ENCODE results near the gene SLIT3.
A peak's percentile ranks its signal among the peaks of the same experiment; 100 is the strongest.

The SLIT3 gene

DNA sequence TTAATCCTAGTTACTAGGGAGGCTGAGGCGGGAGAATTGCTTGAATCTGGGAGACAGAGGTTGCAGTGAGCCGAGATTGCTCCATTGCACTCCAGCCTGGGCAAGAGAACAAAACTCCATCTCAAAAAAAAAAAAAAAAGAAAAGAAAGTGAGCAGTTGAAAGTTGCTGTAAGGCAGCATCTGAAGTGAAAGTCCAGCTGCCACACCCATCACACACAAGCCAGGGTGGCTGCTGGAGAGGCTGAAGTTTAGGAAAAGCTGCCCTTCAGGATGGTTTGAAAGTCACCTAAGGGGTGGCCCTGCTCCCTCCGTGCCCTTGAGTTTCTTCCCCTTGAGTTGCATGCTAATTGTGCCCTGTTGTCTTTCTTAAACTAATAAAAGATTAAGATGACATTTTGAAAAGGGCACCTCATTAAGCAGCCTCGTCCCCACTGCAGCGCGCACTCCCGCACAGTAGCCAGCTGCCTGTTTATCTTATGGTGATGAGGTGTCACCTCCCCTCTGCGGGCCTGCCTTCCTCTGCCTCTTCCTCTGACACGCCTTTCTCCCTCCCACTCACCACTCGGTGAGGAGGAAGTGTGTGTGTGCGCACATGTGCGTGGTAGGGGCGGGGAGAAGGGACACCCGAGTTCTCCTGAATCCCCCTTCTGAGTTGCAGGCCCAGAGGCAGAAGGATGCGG lies 617.6 kb downstream of the SLIT3 start:
- Histone ChIP-seq H3K27me3 (ENCODE audit: insufficient read depth, low read length, poor library complexity) (no peaks in the 10 kb centered on the region), H3K36me3 (ENCODE audit: insufficient read depth, low read length) (no peaks in the 10 kb centered on the region), H4K20me1 (ENCODE audit: insufficient read depth, low read length) (no peaks in the 10 kb centered on the region), H3K4me1 (ENCODE audit: insufficient read depth, low read length) (no peaks in the 10 kb centered on the region), H2AFZ (ENCODE audit: low read depth, low read length) (no peak overlapping the region; the same call in 1 of the 2 replicates), H3K27ac (ENCODE audit: low read length) (no peak overlapping the region), H3K79me2 (ENCODE audit: insufficient read depth, low read length) (no peaks in the 10 kb centered on the region), H3K9me3 (ENCODE audit: insufficient read depth, low read length, severe bottlenecking) (no peaks in the 10 kb centered on the region), H3K4me2 (ENCODE audit: insufficient read depth, low read length) (no peak overlapping the region), H3K4me3 (ENCODE audit: low read depth in 1 of 2, low read length in 2 of 2) (no peak overlapping the region), H3K9ac (ENCODE audit: low read depth, low read length) (no peak overlapping the region)
- DNase-seq (no peak), ATAC-seq (ENCODE audit: insufficient read depth, low read depth) (0 out of 3 replicates have a peak, but pooled peaks have one; percentile 33)
- no peak for TF ChIP-seq EZH2 (IDR thresholded peaks at IDR 0.05; ENCODE audit: borderline replicate concordance, low read depth, low read length, severe bottlenecking)
- TF ChIP-seq, protein P1, sequence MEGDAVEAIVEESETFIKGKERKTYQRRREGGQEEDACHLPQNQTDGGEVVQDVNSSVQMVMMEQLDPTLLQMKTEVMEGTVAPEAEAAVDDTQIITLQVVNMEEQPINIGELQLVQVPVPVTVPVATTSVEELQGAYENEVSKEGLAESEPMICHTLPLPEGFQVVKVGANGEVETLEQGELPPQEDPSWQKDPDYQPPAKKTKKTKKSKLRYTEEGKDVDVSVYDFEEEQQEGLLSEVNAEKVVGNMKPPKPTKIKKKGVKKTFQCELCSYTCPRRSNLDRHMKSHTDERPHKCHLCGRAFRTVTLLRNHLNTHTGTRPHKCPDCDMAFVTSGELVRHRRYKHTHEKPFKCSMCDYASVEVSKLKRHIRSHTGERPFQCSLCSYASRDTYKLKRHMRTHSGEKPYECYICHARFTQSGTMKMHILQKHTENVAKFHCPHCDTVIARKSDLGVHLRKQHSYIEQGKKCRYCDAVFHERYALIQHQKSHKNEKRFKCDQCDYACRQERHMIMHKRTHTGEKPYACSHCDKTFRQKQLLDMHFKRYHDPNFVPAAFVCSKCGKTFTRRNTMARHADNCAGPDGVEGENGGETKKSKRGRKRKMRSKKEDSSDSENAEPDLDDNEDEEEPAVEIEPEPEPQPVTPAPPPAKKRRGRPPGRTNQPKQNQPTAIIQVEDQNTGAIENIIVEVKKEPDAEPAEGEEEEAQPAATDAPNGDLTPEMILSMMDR (IDR thresholded peaks at IDR 0.05; ENCODE audit: borderline replicate concordance, extremely low read depth, low read length, poor library complexity, severe bottlenecking) = no peak

DNA sequence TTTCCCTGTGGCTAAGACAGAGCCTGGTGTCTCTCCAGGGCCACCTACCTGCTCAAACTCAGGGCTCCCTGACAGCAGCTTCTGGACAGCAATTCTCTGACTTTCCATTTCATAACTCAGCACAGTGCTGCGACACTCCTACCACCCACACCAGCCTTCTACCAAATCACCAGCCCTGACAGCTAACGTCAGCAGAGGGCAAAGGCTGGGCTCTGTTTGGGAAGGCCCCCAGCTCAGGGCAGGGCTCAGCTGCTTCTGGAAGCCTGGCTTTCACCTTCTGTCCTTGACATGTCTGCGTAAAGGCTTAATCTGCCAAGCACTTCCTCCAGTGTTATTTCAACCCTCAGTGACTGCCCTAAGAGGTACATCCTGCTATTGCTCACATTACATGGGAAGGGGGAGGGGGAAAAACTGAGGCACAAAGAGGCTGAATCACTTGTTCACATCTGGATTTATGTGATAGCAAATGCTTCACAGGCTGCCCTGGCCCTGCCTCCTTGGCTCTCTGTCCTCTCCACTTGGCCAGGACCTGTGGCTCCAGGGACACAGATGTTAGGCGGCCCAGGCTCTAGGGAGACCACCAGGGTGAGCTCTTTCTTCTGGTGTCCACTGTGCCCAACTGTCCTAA lies 619.3 kb downstream of the SLIT3 start:
- no peaks in the 10 kb centered on the region for H3K27me3 ChIP-seq (ENCODE audit: insufficient read depth, low read length, poor library complexity)
- no peak overlapping the region for H3K27ac ChIP-seq (ENCODE audit: low read length)
- no peaks in the 10 kb centered on the region for H3K36me3 ChIP-seq (ENCODE audit: insufficient read depth, low read length)
- no peak overlapping the region for H2AFZ ChIP-seq (ENCODE audit: low read depth, low read length)
- no peaks in the 10 kb centered on the region for H3K9me3 ChIP-seq (ENCODE audit: insufficient read depth, low read length, severe bottlenecking)
- H4K20me1 ChIP-seq (ENCODE audit: insufficient read depth, low read length) = no peaks in the 10 kb centered on the region
- no peak overlapping the region for H3K4me2 ChIP-seq (ENCODE audit: insufficient read depth, low read length)
- TF ChIP-seq EZH2 (IDR thresholded peaks at IDR 0.05; ENCODE audit: borderline replicate concordance, low read depth, low read length, severe bottlenecking) = no peak
- TF ChIP-seq, protein P1 (IDR thresholded peaks at IDR 0.05; ENCODE audit: borderline replicate concordance, extremely low read depth, low read length, poor library complexity, severe bottlenecking) = no peak
- no peak for ATAC-seq (ENCODE audit: insufficient read depth, low read depth)
- H3K79me2 ChIP-seq (ENCODE audit: insufficient read depth, low read length) = no peaks in the 10 kb centered on the region
- H3K4me3 ChIP-seq (ENCODE audit: low read depth in 1 of 2, low read length in 2 of 2) = no peak overlapping the region
- no peak for DNase-seq
- H3K4me1 ChIP-seq (ENCODE audit: insufficient read depth, low read length) = no peaks in the 10 kb centered on the region
- H3K9ac ChIP-seq (ENCODE audit: low read depth, low read length) = no peak overlapping the region

DNA sequence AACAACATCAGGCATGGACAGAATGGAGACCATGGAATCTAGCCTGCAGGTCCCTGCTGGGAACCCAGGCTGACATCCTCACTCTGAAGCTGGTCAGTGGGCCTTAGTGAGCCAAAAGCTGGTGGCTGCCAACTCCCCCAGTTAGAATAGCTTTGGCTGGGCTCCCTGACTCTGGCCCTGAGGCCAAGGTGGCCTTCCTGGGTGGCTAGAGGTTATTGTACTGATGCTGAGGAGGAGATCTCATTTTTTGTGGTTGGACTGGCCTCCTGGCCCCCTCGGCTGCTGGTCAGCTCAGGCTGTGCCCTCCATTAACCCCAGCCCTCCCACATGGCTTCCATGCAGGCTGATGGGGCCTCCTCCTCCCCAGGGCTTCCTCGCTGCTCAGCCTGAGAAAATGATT lies 620.5 kb downstream of the SLIT3 start:
- Histone ChIP-seq H4K20me1 (ENCODE audit: insufficient read depth, low read length) (no peaks in the 10 kb centered on the region), H3K9ac (ENCODE audit: low read depth, low read length) (no peak overlapping the region), H3K4me1 (ENCODE audit: insufficient read depth, low read length) (no peaks in the 10 kb centered on the region), H3K79me2 (ENCODE audit: insufficient read depth, low read length) (no peaks in the 10 kb centered on the region), H3K27me3 (ENCODE audit: insufficient read depth, low read length, poor library complexity) (peaks cover 4% of the 10 kb centered on the region), H3K36me3 (ENCODE audit: insufficient read depth, low read length) (no peaks in the 10 kb centered on the region), H3K9me3 (ENCODE audit: insufficient read depth, low read length, severe bottlenecking) (no peaks in the 10 kb centered on the region), H3K4me2 (ENCODE audit: insufficient read depth, low read length) (no peak overlapping the region), H3K4me3 (ENCODE audit: low read depth in 1 of 2, low read length in 2 of 2) (no peak overlapping the region), H3K27ac (ENCODE audit: low read length) (no peak overlapping the region), H2AFZ (ENCODE audit: low read depth, low read length) (no peak overlapping the region)
- ATAC-seq (ENCODE audit: insufficient read depth, low read depth) (no peak), DNase-seq (no peak)
- no peak for TF ChIP-seq EZH2 (IDR thresholded peaks at IDR 0.05; ENCODE audit: borderline replicate concordance, low read depth, low read length, severe bottlenecking)
- TF ChIP-seq, protein P1 (IDR thresholded peaks at IDR 0.05; ENCODE audit: borderline replicate concordance, extremely low read depth, low read length, poor library complexity, severe bottlenecking) = no peak

All from DND-41 (cell line).